NCI-H187 treated with DMSO at 0.1 percent for 48 hours (cell line): ENCODE measurements around the gene KIAA1328.

ENCODE experiments used
- DNase-seq: peaks from one replicate; lab custom pipeline; 2025; lab: John Stamatoyannopoulos, UW

Gene KIAA1328

DNA sequence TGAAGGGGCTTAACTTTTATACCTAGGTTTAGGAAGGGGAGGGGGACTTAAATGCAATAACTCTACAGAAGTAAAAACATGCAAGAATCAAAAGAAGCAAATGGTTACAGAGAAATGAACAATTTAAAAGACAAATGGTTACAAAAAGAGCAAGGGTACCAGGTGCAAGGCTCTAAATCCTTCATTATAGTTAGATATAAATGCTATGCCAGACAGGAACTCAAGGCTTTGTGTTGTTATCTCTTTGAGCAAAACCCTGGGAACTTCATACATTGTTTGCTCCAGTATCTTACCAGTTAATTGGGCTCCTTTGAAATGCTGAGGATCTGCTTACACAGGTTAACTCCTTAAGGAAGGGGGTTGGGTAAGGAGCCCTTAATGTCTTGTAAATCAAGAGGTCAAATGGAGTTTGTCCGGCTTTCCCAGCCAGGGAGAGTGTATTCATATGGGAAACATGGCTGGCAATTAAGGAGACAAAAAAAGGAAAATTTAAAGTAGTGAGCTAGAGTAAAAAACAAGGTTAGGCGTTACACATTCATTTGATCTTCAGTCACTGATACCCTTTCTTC lies 389.2 kb downstream of the KIAA1328 start:
- no peak for DNase-seq

DNA sequence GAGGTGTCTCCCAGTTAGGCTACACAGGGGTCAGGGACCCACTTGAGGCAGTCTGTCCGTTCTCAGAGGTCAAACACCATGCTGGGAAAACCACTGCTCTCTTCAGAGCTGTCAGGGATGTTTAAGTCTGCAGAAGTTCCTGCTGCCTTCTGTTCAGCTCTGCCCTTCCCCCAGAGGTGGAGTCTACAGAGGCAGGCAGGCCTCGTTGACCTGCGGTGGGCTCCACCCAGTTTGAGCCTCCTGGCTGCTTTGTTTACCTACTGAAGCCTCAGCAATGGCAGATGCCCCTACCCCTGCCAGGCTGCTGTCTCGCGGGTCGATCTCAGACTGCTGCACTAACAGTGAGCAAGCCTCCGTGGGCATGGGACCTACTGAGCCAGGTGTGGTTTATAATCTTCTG lies 390.3 kb downstream of the KIAA1328 start:
- no peak for DNase-seq

DNA sequence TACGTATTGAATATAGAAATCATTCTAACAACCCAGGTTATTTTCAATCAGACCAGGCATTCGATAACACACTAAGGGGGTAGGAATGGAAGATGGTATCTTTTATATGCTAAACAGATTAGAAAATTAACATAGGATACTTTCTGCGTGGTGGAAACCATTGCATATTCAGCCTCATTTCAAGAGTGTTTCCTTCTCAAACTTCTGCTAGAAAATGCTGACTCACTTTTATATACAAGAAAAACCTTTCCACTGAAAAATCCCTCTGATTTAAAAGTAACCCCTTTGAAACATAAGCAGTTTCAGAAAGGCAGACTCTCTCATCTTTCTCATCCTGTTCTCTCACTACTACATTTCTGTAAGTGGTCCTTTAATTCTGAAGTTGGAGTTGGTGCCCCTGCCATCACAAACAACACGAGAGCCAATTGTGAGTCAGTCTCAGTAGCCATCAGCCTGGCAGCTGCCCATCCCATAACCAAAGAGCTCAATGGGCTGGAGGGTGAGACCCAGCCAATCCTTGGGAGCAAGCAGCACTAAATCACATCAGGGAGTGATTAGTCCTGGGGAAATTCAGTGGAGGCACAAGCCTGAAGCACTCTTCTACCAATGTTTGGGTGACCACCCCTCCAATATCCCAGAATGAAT lies 393.5 kb downstream of the KIAA1328 start:
- no peak for DNase-seq

- DNase-seq, result no peak
Observed at GRCh38 chr18:37222999-37223378, 394.1 kb downstream of the KIAA1328 start.

DNA sequence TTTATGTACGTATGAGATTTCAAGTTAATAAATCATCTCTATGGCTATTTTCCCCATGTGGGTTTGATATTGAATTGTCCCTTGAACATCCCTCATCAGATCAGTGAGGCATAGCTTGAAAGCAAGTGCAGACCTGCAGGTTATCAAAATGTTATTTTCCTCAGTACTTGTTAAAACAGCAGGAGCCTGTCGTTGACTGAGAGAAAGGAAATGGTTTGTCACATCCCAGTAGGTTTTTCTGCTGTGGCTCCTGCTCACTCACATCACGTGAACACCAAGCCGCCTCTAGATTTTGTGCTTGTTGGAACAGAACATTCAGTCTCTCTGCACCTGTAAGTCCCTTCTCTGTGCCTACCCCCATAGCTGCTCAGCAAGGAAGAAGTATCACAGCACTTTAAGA lies 396.4 kb downstream of the KIAA1328 start:
- no peak for DNase-seq

- DNase-seq, result no peak
Observed at GRCh38 chr18:37230768-37231167, 401.8 kb downstream of the KIAA1328 start.

DNA sequence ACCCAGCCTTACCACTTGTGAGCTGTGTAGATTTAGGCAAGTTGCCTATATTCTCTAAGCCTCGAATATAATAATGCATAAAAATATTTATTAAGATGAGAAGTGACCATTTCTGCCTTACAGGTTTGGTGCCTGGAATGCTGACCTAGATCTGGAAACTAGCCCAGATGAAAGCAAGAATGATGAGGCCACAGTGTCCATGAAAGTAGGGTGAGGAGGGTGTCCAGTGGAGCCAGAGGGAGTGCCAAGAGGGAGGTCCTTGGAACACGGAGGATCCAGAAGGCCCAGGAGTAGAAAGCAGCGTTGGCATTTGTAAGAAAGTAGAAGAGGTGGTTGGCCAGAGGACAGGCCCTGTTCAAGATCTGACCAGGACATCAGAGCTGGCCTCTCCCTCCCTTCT lies 402.3 kb downstream of the KIAA1328 start:
- DNase-seq, result no peak

- no peak for DNase-seq
Observed at GRCh38 chr18:37235583-37235982, 406.7 kb downstream of the KIAA1328 start.

DNA sequence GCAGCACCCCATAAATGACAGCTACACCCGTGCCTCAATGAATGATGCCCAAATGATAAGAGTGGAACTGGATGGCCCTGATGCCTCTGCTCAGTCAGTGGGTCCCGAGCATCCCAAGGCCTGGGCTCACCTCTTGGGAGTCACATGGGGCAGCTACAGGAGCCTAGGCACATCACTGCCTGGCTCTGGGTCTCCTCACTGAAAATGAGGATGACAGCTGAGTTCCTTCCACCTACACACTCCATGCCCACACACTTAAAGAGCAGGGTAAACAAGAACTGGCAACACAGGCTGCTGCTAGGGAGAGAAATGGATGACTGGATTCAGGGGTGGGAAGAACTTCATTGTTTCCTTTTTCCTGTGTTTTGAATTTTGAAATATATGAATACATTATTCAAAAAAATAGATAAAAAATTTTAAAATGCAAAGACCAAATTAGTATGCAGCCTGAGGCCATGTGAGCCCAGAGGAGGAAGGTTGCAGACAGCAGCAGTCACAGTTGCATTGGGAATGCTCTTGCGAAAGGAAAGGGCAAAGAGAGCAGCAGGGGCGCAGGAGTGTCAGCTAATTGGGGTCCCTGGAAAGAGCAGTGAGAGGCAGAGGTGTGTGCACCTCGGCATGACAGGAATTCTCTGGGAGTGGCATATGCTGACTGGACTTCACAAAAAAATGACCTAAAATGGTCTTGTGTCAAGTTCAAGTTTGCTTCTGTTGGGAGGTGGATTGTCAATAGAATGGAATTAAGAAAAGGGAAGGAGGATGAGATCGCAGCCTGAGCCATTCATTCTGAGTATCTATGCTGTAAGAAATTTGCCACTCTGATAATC lies 409.6 kb downstream of the KIAA1328 start:
- no peak for DNase-seq

GRCh38 chr18:37242091-37242490 lies 413.2 kb downstream of the KIAA1328 start:
- no peak for DNase-seq

DNA sequence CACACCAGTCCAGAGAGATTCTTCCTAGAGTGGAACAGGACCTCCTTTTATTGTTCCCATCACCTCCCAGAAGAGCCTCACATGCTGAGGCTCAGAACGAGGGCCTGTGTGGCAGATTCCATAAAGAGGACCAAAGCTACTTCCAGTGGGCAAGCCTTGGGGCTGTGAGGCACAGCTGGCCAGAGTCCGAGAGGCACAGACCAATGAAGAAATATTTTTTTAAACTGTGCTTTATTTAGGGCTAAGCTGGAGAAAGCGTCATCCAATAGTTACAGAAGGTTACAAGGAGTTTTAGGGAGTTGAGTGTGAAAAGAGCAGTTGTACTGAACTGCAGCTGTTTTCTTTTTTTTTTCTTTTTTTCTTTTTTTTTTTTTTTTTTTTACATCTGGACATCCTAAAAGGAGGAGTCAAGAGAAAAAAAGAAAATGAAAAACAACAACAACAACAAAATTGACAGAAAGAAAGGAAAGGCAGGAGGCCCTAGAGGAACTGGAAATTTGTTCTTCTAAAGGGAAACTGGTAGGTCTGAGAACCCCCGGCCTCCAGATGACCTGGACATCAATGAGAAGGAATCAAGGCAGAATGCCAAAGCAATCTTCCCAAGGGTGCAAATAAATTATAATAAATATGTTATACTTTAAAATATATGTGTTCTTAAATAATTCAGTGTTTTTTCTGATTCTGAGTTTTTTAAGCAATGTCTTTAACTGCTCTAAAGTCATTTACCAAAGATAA lies 414.1 kb downstream of the KIAA1328 start:
- DNase-seq, result no peak

DNA sequence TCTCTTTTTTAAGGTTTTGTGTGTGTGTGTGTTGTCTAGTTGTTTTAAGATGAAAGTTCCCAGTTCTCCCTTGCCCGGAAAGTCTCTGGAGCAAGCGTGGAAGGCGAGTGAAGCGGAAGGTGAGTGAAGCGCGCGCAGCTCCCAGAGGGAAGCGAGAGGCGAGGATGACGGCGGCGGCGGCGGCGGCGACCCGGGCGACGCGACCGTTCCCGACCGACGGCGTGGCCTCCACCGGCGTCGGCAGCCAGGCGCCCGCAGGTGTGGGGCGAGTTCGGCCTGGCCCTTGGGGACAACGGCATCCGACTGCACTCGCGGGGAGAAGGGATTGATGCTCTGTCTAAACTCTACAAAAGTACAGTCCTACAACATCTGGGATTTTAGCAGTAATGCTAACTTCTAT lies 414.8 kb downstream of the KIAA1328 start:
- DNase-seq, result no peak

DNA sequence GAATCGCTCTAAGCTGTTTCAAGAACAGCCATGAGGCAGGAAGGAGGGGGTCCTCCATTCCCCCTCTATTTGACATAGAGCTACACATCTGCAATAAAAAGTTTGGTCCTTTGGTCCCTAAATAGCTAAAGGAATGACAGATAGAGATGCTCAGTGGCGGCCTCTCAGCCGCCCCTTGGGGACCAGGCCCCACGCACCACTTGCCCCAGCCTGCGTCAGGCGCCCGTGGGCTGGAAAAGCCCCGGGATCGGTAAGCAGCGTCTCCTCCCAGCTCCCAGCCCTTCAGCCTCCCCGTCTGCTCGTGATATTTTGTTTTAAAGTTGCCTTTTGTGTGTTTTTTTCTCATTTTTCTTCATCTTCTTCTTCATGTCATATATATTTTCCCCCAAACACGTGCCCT lies 415.7 kb downstream of the KIAA1328 start:
- no peak for DNase-seq

GRCh38 chr18:37246779-37247340 lies 417.9 kb downstream of the KIAA1328 start:
- DNase-seq, result no peak

GRCh38 chr18:37247497-37248161 lies 418.7 kb downstream of the KIAA1328 start:
- no peak for DNase-seq

DNA sequence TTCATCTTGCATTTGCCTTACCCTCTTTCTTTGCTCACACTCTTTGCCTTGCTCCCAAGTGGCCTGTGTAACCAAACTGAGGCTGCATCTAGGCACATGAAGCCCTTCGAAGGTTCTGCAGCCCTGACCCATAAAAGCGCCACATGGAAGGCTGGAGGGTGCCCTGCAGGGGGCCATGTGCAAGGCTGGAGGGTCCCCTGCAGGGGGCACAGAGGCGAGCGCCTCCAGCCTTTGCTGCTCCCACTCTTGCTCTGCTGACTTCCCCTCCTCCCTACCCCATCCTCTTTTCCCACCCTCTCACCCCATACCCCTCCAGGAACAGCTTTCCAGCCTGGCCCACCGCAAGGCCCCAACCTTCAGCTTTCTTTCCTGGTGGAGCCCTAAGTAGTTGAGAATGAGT lies 419.4 kb downstream of the KIAA1328 start:
- no peak for DNase-seq

DNA sequence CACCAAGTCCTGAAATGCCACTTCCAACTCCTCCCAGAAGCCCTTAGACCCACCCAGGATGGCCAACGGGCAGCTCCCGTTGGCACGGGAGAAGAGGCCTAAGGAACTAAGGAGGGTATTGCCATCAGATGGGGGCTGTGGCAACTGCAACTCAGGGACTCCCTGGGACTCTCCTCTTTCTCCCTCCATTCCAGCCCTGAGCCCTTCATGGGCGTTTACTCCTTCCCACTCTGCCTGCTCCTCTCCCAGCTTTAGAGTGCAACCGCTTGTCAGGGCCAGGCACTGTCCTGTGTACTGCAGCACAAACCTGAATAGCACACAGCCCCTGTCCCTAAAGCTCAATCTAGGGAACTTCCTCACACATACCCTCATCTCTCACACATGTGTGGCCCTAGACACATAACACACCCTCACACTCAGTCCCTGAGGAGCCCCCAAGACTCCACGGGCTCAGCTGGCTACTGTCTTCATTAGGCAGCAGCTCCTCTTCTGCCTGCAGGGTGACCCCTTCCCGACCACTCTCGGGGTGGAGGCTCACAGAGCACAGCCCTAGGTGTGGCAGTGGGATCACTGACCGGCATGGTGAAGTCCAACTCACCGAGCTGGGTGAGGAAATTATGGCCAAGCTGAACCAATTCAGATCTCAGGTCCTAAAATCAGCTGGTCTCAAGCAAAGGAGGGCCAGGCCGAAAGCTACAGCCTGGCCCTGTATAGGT lies 420.4 kb downstream of the KIAA1328 start:
- DNase-seq, result no peak

GRCh38 chr18:37249895-37250618 lies 421.1 kb downstream of the KIAA1328 start:
- DNase-seq, result no peak

- DNase-seq, result no peak
Observed at GRCh38 chr18:37251679-37252078, 422.8 kb downstream of the KIAA1328 start.

DNA sequence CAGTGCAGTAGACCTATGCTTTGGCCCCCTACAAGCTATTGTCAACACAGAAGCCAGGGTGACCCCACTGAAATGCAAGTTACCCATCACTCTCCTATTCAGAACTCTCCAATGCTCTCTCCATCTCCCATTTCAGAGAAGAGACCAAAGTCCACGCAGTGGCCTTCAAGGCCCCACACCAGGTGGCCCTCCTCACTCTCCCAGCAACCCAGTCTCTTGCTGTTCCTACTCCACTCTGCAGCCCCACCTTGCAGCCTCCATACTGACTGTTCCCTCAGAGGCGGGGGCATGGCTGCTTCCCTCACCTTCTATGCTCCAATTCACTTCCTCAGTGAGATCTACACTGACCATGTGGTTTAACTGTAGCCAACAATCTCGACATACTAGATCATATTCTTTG lies 423.4 kb downstream of the KIAA1328 start:
- no peak for DNase-seq
